ENCODE results near the gene NPIPB12.
"Not testable (repeated sequence)": the region's sequence is repeated elsewhere in the genome, so short reads cannot be mapped to it uniquely, and the experiment has no call there.

Gene NPIPB12

GRCh38 chr16:29506308-29506707 lies at the start of gene NPIPB12:
NPIPB12 (minus strand) TSS chr16:29506408.
- H3K27me3 Mint-ChIP-seq; H3K27ac Mint-ChIP-seq; H3K4me1 Mint-ChIP-seq (ENCODE audit: low read depth); intact Hi-C loops (cut with micrococcal nuclease); H3K4me3 Mint-ChIP-seq; H3K36me3 Mint-ChIP-seq (ENCODE audit: low read depth); H3K9me3 Mint-ChIP-seq: not testable (repeated sequence)

- H3K27ac Mint-ChIP-seq; H3K4me3 Mint-ChIP-seq; intact Hi-C loops (cut with micrococcal nuclease); H3K27me3 Mint-ChIP-seq; H3K9me3 Mint-ChIP-seq; H3K36me3 Mint-ChIP-seq (ENCODE audit: low read depth); H3K4me1 Mint-ChIP-seq (ENCODE audit: low read depth): not testable (repeated sequence)
These were observed 15.3 kb upstream of the NPIPB12 start for GRCh38 chr16:29521520-29521919.

GRCh38 chr16:29482276-29482675 lies 23.9 kb downstream of the NPIPB12 start:
- intact Hi-C loops (cut with micrococcal nuclease); H3K4me3 Mint-ChIP-seq; H3K27me3 Mint-ChIP-seq; H3K4me1 Mint-ChIP-seq (ENCODE audit: low read depth); H3K9me3 Mint-ChIP-seq; H3K36me3 Mint-ChIP-seq (ENCODE audit: low read depth); H3K27ac Mint-ChIP-seq: not testable (repeated sequence)

- H3K4me3 Mint-ChIP-seq; intact Hi-C loops (cut with micrococcal nuclease); H3K9me3 Mint-ChIP-seq; H3K27me3 Mint-ChIP-seq; H3K36me3 Mint-ChIP-seq (ENCODE audit: low read depth); H3K27ac Mint-ChIP-seq; H3K4me1 Mint-ChIP-seq (ENCODE audit: low read depth): not testable (repeated sequence)
These were observed 34.1 kb downstream of the NPIPB12 start for GRCh38 chr16:29472065-29472464.

- H3K27ac Mint-ChIP-seq; H3K36me3 Mint-ChIP-seq (ENCODE audit: low read depth); intact Hi-C loops (cut with micrococcal nuclease); H3K27me3 Mint-ChIP-seq; H3K9me3 Mint-ChIP-seq; H3K4me1 Mint-ChIP-seq (ENCODE audit: low read depth): not testable (repeated sequence)
- peak overlapping the region; percentile 46 for H3K4me3 Mint-ChIP-seq
These were observed 36.5 kb downstream of the NPIPB12 start for GRCh38 chr16:29469660-29470059.

- intact Hi-C loops (cut with micrococcal nuclease); H3K36me3 Mint-ChIP-seq (ENCODE audit: low read depth); H3K27ac Mint-ChIP-seq; H3K4me3 Mint-ChIP-seq; H3K4me1 Mint-ChIP-seq (ENCODE audit: low read depth); H3K27me3 Mint-ChIP-seq; H3K9me3 Mint-ChIP-seq: not testable (repeated sequence)
These were observed 38.4 kb downstream of the NPIPB12 start for GRCh38 chr16:29467654-29468366.

GRCh38 chr16:29466904-29467303 lies 39.3 kb downstream of the NPIPB12 start:
- H3K27me3 Mint-ChIP-seq; intact Hi-C loops (cut with micrococcal nuclease); H3K4me1 Mint-ChIP-seq (ENCODE audit: low read depth); H3K36me3 Mint-ChIP-seq (ENCODE audit: low read depth); H3K9me3 Mint-ChIP-seq; H3K27ac Mint-ChIP-seq; H3K4me3 Mint-ChIP-seq: not testable (repeated sequence)

- intact Hi-C loops (cut with micrococcal nuclease), result not testable (repeated sequence)
These were observed 40.0 kb downstream of the NPIPB12 start for GRCh38 chr16:29465985-29466824.

GRCh38 chr16:29460647-29461030 lies 45.6 kb downstream of the NPIPB12 start:
- H3K27me3 Mint-ChIP-seq; H3K9me3 Mint-ChIP-seq; H3K4me3 Mint-ChIP-seq; intact Hi-C loops (cut with micrococcal nuclease); H3K36me3 Mint-ChIP-seq (ENCODE audit: low read depth); H3K4me1 Mint-ChIP-seq (ENCODE audit: low read depth); H3K27ac Mint-ChIP-seq: not testable (repeated sequence)

More at GRCh38 chr16:29465985-29466824, 40.0 kb downstream of the NPIPB12 start:
- not testable (repeated sequence) for H3K4me1 Mint-ChIP-seq (ENCODE audit: low read depth); H3K4me3 Mint-ChIP-seq; H3K9me3 Mint-ChIP-seq; H3K27me3 Mint-ChIP-seq; H3K36me3 Mint-ChIP-seq (ENCODE audit: low read depth); H3K27ac Mint-ChIP-seq

GRCh38 chr16:29459706-29460646 lies 46.2 kb downstream of the NPIPB12 start, which contains the start of gene SULT1A4:
SULT1A4 (plus strand) TSS chr16:29459913; CDS start chr16:29461386, 1,473 bp downstream.
- H3K4me3 Mint-ChIP-seq; intact Hi-C loops (cut with micrococcal nuclease); H3K27ac Mint-ChIP-seq; H3K9me3 Mint-ChIP-seq; H3K27me3 Mint-ChIP-seq; H3K4me1 Mint-ChIP-seq (ENCODE audit: low read depth); H3K36me3 Mint-ChIP-seq (ENCODE audit: low read depth): not testable (repeated sequence)

GRCh38 chr16:29457660-29458059 lies 48.5 kb downstream of the NPIPB12 start:
- H3K27ac Mint-ChIP-seq; intact Hi-C loops (cut with micrococcal nuclease); H3K36me3 Mint-ChIP-seq (ENCODE audit: low read depth); H3K4me3 Mint-ChIP-seq; H3K4me1 Mint-ChIP-seq (ENCODE audit: low read depth); H3K9me3 Mint-ChIP-seq; H3K27me3 Mint-ChIP-seq: not testable (repeated sequence)

- H3K27ac Mint-ChIP-seq; H3K27me3 Mint-ChIP-seq; intact Hi-C loops (cut with micrococcal nuclease); H3K4me3 Mint-ChIP-seq; H3K9me3 Mint-ChIP-seq; H3K4me1 Mint-ChIP-seq (ENCODE audit: low read depth); H3K36me3 Mint-ChIP-seq (ENCODE audit: low read depth): not testable (repeated sequence)
These were observed 51.4 kb downstream of the NPIPB12 start for GRCh38 chr16:29454828-29455227.

- intact Hi-C loops (cut with micrococcal nuclease); H3K36me3 Mint-ChIP-seq (ENCODE audit: low read depth); H3K9me3 Mint-ChIP-seq; H3K4me3 Mint-ChIP-seq; H3K27me3 Mint-ChIP-seq; H3K4me1 Mint-ChIP-seq (ENCODE audit: low read depth); H3K27ac Mint-ChIP-seq: not testable (repeated sequence)
These were observed 51.9 kb downstream of the NPIPB12 start, which contains the start of the genes BOLA2 and SLX1B for GRCh38 chr16:29454269-29454668. BOLA2 (minus strand) TSS chr16:29454351; CDS start chr16:29454253, 98 bp downstream. SLX1B (plus strand) TSS chr16:29454533.

- intact Hi-C loops (cut with micrococcal nuclease); H3K27ac Mint-ChIP-seq: not testable (repeated sequence)
These were observed 52.5 kb downstream of the NPIPB12 start for GRCh38 chr16:29453754-29454153.

More at GRCh38 chr16:29453754-29454153, 52.5 kb downstream of the NPIPB12 start:
- not testable (repeated sequence) for H3K9me3 Mint-ChIP-seq; H3K36me3 Mint-ChIP-seq (ENCODE audit: low read depth); H3K27me3 Mint-ChIP-seq; H3K4me3 Mint-ChIP-seq; H3K4me1 Mint-ChIP-seq (ENCODE audit: low read depth)

Measured in dendritic cell treated with granulocyte-macrophage colony-stimulating factor and Interleukin-4, amounts not matched to agents 40 ng/mL and 50 ng/mL, for 4 days (primary cell).